Fibroblast of villous mesenchyme (primary cell): Measurements from ENCODE around the gene C1QL1. TPM values are rescaled to one million over a fixed set of nuclear protein-coding genes. Genes with fewer than 3 reads are reported as not detected.
A peak's percentile ranks its signal among the peaks of the same experiment; 100 is the strongest.
"Not testable (repeated sequence)": the region's sequence is repeated elsewhere in the genome, so short reads cannot be mapped to it uniquely, and the experiment has no call there.

Source experiments
- DNase-seq: peaks from one replicate; pipeline ENCODE4 v3.0.0-alpha.2; 2010; ENCODE audit warnings: low read depth
- H3K4me3 ChIP-seq: 2 replicates; pipeline ENCODE4 v1.5.1; 2011; ENCODE audit warnings: low read depth, mild to moderate bottlenecking, low read length
- CTCF ChIP-seq: IDR thresholded peaks from 2 replicates; pipeline ENCODE4 v1.5.1; 2012; ENCODE audit warnings: low read depth, mild to moderate bottlenecking, low read length; ENCODE audit not compliant: insufficient read depth
- total RNA-seq: library from RNA; depleted of rRNA; stranded (reverse); fragments of >200 nt; gene quantifications from 2 replicates; pipeline ENCODE4 v1.2.3, GENCODE V29; 2012

C1QL1 gene
- total RNA-seq, 1 donor, result 0.43 TPM

- no peak for TF ChIP-seq CTCF
- DNase-seq, result no peak
- peak overlapping the region; percentile 91 for H3K4me3 ChIP-seq
Measured at GRCh38 chr17:44948315-44948795, 19.7 kb downstream of the C1QL1 start.

GRCh38 chr17:44947461-44948314 is 20.4 kb downstream of the C1QL1 start, which contains the start of gene KIF18B:
TSS of gene KIF18B (minus strand) at chr17:44947773. CDS start at chr17:44936344, 11,429 bp downstream.
- no peak for TF ChIP-seq CTCF
- peak within 1 kb of the TSS; percentile 91 for H3K4me3 ChIP-seq
- peak; percentile 96 for DNase-seq

GRCh38 chr17:44945652-44946051 is 22.5 kb downstream of the C1QL1 start:
- not testable (repeated sequence) for H3K4me3 ChIP-seq, DNase-seq

- H3K4me3 ChIP-seq, result no peak overlapping the region
- DNase-seq, result no peak
- no peak for TF ChIP-seq CTCF
Measured at GRCh38 chr17:44942456-44942855, 25.6 kb downstream of the C1QL1 start.

GRCh38 chr17:44941712-44942331 is 26.3 kb downstream of the C1QL1 start:
- TF ChIP-seq CTCF, result no peak
- H3K4me3 ChIP-seq, result no peak overlapping the region
- DNase-seq, result no peak

GRCh38 chr17:44940768-44941167 is 27.3 kb downstream of the C1QL1 start:
- no peak overlapping the region for H3K4me3 ChIP-seq
- TF ChIP-seq CTCF, result no peak
- DNase-seq, result no peak

GRCh38 chr17:44940317-44940716 is 27.8 kb downstream of the C1QL1 start:
- TF ChIP-seq CTCF, result no peak
- no peak for DNase-seq
- H3K4me3 ChIP-seq, result no peak overlapping the region
